HG03103 (cell line): Measurements from ENCODE around the gene TOM1L1.
A peak's percentile ranks its signal among the peaks of the same experiment; 100 is the strongest.
"Not testable (repeated sequence)": the region's sequence is repeated elsewhere in the genome, so short reads cannot be mapped to it uniquely, and the experiment has no call there.

ENCODE experiments used
- ATAC-seq: cut with Tn5 transposase; IDR thresholded peaks from one replicate; pipeline ENCODE4 v1.9.1; 2021; ENCODE audit warnings: low read depth; ENCODE audit not compliant: unreplicated experiment

TOM1L1 gene, protein sequence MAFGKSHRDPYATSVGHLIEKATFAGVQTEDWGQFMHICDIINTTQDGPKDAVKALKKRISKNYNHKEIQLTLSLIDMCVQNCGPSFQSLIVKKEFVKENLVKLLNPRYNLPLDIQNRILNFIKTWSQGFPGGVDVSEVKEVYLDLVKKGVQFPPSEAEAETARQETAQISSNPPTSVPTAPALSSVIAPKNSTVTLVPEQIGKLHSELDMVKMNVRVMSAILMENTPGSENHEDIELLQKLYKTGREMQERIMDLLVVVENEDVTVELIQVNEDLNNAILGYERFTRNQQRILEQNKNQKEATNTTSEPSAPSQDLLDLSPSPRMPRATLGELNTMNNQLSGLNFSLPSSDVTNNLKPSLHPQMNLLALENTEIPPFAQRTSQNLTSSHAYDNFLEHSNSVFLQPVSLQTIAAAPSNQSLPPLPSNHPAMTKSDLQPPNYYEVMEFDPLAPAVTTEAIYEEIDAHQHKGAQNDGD

DNA sequence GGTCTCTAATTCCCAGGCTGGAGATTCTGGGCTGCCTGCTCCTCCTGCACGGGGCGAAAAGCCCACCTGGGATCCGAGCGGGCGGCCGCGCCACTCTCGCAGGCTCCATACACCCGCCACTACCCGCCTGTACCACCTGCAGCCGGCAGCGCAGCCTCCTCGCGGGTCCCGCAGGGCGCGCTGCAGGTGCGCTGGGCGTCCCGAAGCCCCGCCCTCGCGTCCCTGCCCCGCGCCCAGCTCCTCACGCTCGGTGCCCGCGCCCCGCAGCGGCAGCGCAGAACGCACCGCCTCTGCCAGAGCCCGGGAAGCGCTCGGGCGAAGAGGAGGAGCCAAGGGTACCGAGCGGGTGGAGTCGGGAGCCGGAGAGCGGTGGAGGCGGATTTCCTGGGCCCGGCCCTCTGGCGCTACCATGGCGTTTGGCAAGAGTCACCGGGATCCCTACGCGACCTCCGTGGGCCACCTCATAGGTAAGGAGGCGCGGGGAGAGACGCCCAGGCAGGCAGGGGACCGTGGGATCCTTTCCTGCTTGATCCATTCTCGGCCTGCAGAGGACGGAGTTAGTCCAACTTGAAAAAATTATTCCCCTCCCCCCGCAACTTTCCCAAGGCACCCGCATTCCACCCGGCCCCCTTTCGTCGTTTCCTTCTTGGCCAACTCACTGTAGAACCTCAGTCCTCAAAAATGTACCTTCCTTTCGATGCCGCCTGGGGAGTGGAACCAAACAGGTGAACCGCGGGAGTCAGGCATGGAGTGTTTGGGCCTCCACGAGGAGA is at the start of gene TOM1L1:
Gene TOM1L1, plus strand, starts transcription at position 396 of the 773 bp plus-strand sequence. Its CDS starts 14 bp downstream, at position 410.
- peak; percentile 82 for ATAC-seq

GRCh38 chr17:54859187-54859586 is 41.5 kb upstream of the TOM1L1 start:
- no peak for ATAC-seq

- no peak for ATAC-seq
Measured at GRCh38 chr17:54860617-54861470, 39.8 kb upstream of the TOM1L1 start.

DNA sequence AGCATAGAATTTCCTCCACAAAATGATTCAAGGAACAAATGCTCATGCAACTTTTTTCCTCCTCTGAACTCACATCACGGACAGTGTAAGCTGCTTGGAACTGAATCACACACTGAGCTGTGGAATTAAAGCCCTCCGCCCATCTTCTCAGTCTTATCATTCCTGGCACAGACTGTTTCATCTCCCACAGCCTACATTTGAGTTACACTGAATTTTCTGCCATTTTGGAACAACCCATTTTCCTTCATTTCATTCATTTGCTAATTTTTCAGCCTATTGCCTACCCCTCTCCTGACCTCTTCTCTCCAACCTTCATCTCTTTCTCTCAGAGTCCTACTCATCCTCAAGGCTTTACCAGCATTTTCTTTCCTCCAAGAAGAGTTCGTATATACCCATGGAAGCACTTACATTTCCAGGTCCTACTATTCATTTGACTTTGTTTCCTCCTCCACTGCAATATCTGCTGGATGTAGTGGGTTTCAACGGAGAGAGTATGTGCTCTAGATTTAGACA is 39.1 kb upstream of the TOM1L1 start:
- no peak for ATAC-seq

GRCh38 chr17:54863176-54863575 is 37.5 kb upstream of the TOM1L1 start:
- no peak for ATAC-seq

DNA sequence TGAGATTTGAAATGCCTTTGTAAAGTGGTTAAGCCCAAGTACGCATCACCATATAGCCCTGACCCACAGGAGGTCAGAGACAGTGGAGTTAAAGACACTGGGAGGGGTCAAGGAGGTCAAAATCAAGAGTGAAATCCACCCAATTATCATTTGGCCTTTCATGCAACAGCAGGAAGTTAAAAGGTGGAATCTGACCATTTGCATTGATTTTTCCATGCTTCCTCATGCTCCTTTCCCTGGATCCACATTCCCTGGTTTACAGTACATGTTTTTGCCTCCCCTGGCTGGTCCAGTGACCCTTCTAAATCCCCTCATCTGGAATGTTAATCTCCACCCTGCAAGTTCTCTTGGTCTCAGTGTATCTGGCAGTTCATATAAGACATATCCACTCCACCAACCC is 36.6 kb upstream of the TOM1L1 start:
- no peak for ATAC-seq

DNA sequence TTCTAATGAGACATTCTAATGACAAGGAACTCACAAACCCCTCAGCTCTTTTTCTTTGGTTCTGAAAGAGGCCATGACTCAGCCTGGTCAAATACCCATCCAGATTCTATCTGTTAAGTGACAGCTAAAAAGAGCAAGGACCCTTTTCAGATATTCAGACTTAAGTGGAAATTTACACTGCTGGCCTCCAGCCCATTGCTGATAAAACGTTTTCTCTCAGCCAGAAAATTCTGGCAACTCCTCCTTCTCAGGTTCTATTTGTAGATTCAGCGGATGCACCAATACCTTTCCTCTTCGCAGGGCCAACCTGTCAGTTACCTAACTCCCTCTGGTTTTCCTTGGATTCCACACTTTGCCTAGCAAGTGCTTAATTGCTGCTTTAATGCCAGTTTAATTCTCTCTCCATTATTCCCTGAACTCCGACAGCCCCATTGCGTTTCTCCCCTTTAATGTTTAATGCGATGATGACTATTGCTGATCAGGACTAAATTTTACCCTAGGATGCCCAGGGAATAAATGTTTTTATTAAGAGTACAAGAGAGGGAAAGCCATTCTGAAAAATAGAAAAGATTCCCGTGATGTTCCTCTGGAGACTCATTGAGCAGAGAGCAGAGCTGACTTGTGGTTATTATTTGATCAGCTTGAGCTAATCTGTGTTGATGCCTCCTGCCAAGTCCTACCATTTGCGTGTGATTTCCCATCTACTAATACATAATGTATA is 35.9 kb upstream of the TOM1L1 start:
- ATAC-seq, result no peak

DNA sequence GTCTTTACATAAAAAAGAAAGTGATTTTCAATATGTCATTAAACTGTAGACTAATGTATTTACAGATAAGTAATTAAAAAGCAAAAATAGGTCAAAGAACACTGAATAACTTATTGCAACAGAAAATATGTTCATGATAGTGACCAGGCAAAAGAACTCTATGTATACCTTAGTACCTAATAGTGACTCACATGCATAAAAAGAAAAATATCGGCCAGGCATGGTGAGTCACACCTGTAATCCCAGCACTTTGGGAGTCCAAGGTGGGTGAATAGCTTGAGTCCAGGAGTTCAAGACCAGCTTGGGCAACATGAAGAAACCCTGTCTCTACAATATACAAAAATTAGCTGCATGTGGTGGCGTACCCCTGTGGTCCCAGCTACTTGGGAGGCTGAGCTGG is 33.0 kb upstream of the TOM1L1 start:
- no peak for ATAC-seq

- no peak for ATAC-seq
Measured at GRCh38 chr17:54870671-54871175, 29.9 kb upstream of the TOM1L1 start.

- not testable (repeated sequence) for ATAC-seq
Measured at GRCh38 chr17:54875906-54876305, 24.7 kb upstream of the TOM1L1 start.

DNA sequence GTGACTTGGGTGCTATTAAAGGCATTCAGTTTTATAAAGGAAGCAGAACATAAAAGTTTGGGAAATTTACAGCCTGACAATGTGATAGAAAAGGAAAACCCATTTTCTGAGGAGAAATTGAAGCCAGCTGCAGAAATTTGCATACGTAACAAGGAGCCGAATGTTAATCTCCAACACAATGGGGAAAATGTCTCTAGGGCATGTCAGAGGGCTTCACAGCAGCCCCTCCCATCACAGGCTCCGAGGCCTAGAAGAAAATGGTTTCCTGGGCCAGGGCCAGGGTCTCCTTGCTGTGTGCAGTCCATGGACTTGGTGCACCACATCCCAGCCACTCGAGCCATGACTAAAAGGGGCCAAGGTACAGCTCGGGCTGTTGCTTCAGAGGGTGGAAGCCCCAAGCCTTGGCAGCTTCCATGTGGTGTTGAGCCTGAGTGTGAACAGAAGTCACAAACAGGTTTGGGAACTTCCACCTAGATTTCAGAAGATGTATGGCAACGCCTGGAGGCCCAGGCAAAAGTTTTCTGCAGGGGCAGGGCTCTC is 23.9 kb upstream of the TOM1L1 start:
- no peak for ATAC-seq

DNA sequence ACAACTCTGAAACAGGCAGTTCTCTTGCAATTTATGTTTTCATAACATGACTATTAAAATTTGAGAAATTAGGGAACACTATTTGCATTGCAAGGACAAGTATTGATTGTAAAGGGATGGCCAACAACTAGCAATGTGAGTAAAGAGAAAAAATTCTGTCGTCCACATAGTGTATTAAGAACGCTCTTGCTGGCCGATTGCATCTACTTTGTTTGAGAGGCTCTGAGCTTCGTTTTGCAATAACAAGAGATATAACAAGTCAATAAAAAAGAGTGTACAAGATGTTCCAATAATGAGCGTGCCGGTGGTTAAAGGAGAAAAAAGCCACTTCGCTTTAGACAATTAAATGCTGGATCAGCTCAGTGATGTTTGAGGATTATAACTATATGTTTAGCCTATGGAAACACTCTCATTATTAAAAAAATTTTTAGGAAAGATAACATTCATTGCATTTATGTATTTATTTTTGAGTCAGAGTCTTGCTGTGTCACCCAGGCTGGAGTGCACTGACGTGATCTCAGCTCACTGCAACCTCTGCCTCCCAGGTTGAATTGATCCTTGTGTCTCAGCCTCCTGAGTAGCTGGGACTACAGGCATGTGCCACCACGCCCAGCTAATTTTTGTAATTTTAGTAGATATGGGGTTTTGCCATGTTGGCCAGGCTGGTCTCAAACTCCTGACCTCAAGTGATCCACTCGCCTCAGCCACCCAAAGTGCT is 19.2 kb upstream of the TOM1L1 start:
- ATAC-seq, result no peak

DNA sequence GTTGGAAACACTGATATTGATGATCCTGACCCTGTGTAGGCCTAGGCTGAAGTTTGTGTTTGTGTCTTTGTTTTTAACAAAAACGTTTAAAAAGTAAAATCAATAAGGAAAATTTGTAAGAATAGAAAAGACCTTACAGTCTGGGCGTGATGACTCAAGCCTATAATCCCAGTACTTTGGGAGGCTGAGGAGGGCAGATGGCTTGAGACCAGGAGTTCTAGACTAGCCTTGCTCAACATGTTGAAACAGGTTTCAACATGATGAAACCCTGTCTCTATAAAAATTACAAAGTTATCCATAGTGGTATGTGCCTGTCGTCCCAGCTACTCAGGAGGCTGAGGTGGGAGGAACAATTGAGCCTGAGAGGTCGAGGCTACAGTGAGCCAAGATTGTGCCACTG is 18.3 kb upstream of the TOM1L1 start:
- ATAC-seq, result no peak

GRCh38 chr17:54882950-54883349 is 17.7 kb upstream of the TOM1L1 start:
- peak; percentile 91 for ATAC-seq

DNA sequence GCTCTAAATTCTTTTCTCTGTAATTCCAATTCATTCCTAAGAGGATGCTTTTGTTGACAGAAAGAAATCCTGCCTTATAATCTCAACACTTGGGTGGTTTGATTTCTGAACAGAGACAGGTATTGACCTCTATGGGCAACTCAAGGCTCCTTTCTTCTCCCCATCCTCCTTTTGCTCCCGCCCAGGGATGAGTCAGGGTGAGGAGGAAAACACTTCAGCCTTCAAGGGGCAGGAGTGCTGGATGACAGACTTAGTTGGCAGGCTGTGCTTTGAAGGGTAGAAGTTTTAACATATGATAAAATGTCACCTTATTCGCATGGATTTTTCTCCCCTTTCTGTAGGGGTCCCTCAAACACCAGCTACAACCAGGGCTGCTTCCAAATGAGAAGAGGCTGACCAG is 16.7 kb upstream of the TOM1L1 start:
- no peak for ATAC-seq

DNA sequence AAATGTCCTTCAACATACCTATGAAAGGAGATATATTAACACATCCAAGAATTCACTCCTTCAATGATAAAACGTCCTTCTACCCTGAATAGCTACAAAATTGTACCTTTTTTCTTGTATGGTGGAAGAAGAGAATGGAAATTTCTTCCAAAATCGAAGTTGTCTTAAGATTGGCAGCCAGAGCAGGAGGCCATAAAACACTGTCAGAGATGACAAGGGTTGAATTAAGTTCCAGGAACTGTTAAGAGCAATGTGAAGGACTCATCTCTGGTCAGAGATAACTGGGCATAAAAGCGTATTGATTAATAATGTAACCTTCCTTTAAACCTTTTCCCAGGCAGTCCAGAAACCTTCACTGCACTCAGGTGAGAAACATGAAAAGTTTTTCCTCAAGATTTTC is 12.9 kb upstream of the TOM1L1 start:
- no peak for ATAC-seq

DNA sequence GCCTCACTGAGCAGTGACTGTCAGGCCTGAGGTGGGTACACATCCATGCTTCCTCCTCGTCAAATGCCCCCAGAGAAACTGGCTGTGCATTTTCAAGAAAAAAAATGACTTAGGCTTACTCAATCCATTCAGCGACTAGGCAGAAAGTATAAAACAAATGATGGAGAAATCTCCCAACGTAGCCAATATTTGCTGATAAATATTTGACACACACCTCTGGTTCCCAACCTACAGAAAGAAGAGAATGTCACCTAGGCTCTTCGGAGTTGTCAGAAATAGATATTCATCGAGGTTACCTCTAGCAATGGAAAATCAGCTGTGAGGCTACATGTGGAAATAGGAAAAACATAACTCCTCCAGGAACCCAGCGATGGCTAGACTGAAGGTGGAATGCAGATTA is 12.4 kb upstream of the TOM1L1 start:
- no peak for ATAC-seq

DNA sequence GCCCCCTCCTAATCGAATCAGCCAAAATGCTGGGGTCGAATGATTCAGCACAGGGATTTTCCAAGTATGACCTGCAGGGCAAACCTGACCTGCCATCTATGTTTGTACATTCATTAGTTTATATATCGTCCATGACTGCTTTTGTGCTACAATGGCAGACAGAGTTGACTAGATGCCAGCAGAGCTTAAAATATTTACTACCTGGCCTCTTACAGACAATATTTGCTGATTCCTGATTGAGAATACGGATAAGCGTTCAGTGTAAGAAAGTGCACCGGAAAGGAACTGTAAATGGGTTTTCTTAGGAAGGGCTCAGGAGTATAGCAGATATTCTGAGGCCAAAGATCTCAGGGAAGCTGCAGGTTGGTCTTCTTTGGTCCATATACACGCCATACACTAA is 11.7 kb upstream of the TOM1L1 start:
- ATAC-seq, result no peak
